OCI-LY1 (cell line): ENCODE data around the gene ATP13A2.

Source experiments
- EZH2 ChIP-seq: fragments of 200-600 bp; sonication (generic), shearing (Covaris generic); IDR thresholded peaks from 2 replicates; pipeline ENCODE4 v1.8.0; 2017; ENCODE audit warnings: borderline replicate concordance, mixed run types, mild to moderate bottlenecking, antibody characterized with exemption, low read length, moderate library complexity, mixed read lengths
- TF ChIP-seq, protein P1 (sequence below): fragments of 200-600 bp; sonication (generic), shearing (Covaris generic); IDR thresholded peaks from 2 replicates; pipeline ENCODE4 v1.5.1; 2017; ENCODE audit warnings: mild to moderate bottlenecking, antibody characterized with exemption, low read length, moderate library complexity, mixed read lengths

- TF ChIP-seq, protein P1, sequence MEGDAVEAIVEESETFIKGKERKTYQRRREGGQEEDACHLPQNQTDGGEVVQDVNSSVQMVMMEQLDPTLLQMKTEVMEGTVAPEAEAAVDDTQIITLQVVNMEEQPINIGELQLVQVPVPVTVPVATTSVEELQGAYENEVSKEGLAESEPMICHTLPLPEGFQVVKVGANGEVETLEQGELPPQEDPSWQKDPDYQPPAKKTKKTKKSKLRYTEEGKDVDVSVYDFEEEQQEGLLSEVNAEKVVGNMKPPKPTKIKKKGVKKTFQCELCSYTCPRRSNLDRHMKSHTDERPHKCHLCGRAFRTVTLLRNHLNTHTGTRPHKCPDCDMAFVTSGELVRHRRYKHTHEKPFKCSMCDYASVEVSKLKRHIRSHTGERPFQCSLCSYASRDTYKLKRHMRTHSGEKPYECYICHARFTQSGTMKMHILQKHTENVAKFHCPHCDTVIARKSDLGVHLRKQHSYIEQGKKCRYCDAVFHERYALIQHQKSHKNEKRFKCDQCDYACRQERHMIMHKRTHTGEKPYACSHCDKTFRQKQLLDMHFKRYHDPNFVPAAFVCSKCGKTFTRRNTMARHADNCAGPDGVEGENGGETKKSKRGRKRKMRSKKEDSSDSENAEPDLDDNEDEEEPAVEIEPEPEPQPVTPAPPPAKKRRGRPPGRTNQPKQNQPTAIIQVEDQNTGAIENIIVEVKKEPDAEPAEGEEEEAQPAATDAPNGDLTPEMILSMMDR, result peak; percentile 61
- TF ChIP-seq EZH2, result no peak
These were observed 51.0 kb downstream of the ATP13A2 start for GRCh38 chr1:16960560-16961296.
